WTC11 (cell line): ENCODE results near the gene SUMO1. TPM values are rescaled to one million over a fixed set of nuclear protein-coding genes. Genes with fewer than 3 reads are reported as not detected.

Source experiments
- ATAC-seq: fragments of 200-7000 bp; cut with Tn5 transposase; 2 replicates; pipeline ENCODE4 v1.10.0; 2021; ENCODE audit warnings: mild to moderate bottlenecking, moderate library complexity
- CTCF ChIA-PET: fragments of 300-600 bp; sonication (Branson Sonifier 250); formaldehyde crosslinking; loops from one replicate; lab custom pipeline; 2021; ENCODE audit warnings: antibody characterized with exemption; lab: Charles Lee
- POLR2A ChIA-PET: fragments of 350-600 bp; sonication (Branson Sonifier 250); formaldehyde crosslinking; loops from one replicate; lab custom pipeline; 2021; ENCODE audit warnings: antibody characterized with exemption; lab: Charles Lee
- DNase-seq: peaks from one replicate; pipeline ENCODE4 v3.0.0; 2021; ENCODE audit warnings: low spot score
- H3K27ac Mint-ChIP-seq: 2 replicates; pipeline ENCODE4 v1.8.0; 2021; ENCODE audit warnings: mixed read lengths
- H3K27me3 Mint-ChIP-seq: 2 replicates; pipeline ENCODE4 v1.8.0; 2021; ENCODE audit warnings: low read depth, mild to moderate bottlenecking, moderate library complexity, mixed read lengths
- H3K36me3 Mint-ChIP-seq: 2 replicates; pipeline ENCODE4 v1.8.0; 2021; ENCODE audit warnings: mixed read lengths
- H3K4me1 Mint-ChIP-seq: 2 replicates; pipeline ENCODE4 v1.8.0; 2022; ENCODE audit warnings: mixed read lengths
- H3K4me3 Mint-ChIP-seq: 2 replicates; pipeline ENCODE4 v1.8.0; 2021; ENCODE audit warnings: mild to moderate bottlenecking, moderate library complexity, mixed read lengths
- H3K9me3 Mint-ChIP-seq: 2 replicates; pipeline ENCODE4 v1.8.0; 2021; ENCODE audit warnings: mixed read lengths
- CREM ChIP-seq: sonication (generic); formaldehyde crosslinking; IDR thresholded peaks from 2 replicates; pipeline ENCODE4 v1.8.1; 2022; ENCODE audit warnings: mild to moderate bottlenecking, missing genetic modification reagents, moderate library complexity
- FOXP1 ChIP-seq: sonication (generic); formaldehyde crosslinking; IDR thresholded peaks from 2 replicates; pipeline ENCODE4 v1.8.0; 2022; ENCODE audit warnings: missing genetic modification reagents, mild to moderate bottlenecking, moderate library complexity, borderline replicate concordance
- FOXP4 ChIP-seq: sonication (generic); formaldehyde crosslinking; IDR thresholded peaks from 2 replicates; pipeline ENCODE4 v1.8.0; 2022; ENCODE audit warnings: mild to moderate bottlenecking, missing genetic modification reagents
- MXD4 ChIP-seq: fragments of 250-450 bp; sonication (Bioruptor Pico); IDR thresholded peaks from 2 replicates; pipeline ENCODE4 v1.8.0; 2021; ENCODE audit warnings: mild to moderate bottlenecking, moderate library complexity, borderline replicate concordance
- NFATC4 ChIP-seq: fragments of 250-450 bp; sonication (Bioruptor Pico); IDR thresholded peaks from 2 replicates; pipeline ENCODE4 v1.9.0; 2021; ENCODE audit warnings: mild to moderate bottlenecking
- NR2C2 ChIP-seq: sonication (generic); formaldehyde crosslinking; IDR thresholded peaks from 2 replicates; pipeline ENCODE4 v1.8.0; 2022; ENCODE audit warnings: mild to moderate bottlenecking, missing genetic modification reagents
- NR3C1 ChIP-seq: sonication (generic); formaldehyde crosslinking; conservative IDR thresholded peaks from 2 replicates; pipeline ENCODE4 v1.8.1; 2023; ENCODE audit warnings: low read depth, mild to moderate bottlenecking, missing genetic modification reagents
- OVOL2 ChIP-seq: fragments of 250-450 bp; sonication (Bioruptor Pico); IDR thresholded peaks from 2 replicates; pipeline ENCODE4 v1.9.0; 2021; ENCODE audit warnings: mild to moderate bottlenecking, borderline replicate concordance
- SOX15 ChIP-seq: fragments of 250-450 bp; sonication (Bioruptor Pico); IDR thresholded peaks from 2 replicates; pipeline ENCODE4 v1.9.0; 2021; ENCODE audit warnings: mild to moderate bottlenecking
- TEAD4 ChIP-seq: sonication (generic); formaldehyde crosslinking; IDR thresholded peaks from 2 replicates; pipeline ENCODE4 v1.8.0; 2022; ENCODE audit warnings: mild to moderate bottlenecking, missing genetic modification reagents
- TP53 ChIP-seq: sonication (generic); formaldehyde crosslinking; IDR thresholded peaks from 2 replicates; pipeline ENCODE4 v1.8.1; 2023; ENCODE audit warnings: mild to moderate bottlenecking, missing genetic modification reagents
- ZNF263 ChIP-seq: sonication (generic); formaldehyde crosslinking; IDR thresholded peaks from 2 replicates; pipeline ENCODE4 v1.8.1; 2022; ENCODE audit warnings: low read depth, mild to moderate bottlenecking, moderate library complexity, missing genetic modification reagents
- ZNF396 ChIP-seq: fragments of 250-450 bp; sonication (Bioruptor Pico); IDR thresholded peaks from 2 replicates; pipeline ENCODE4 v1.8.0; 2021; ENCODE audit warnings: mild to moderate bottlenecking, moderate library complexity, borderline replicate concordance
- ZNF423 ChIP-seq: fragments of 250-450 bp; sonication (Bioruptor Pico); IDR thresholded peaks from 2 replicates; pipeline ENCODE4 v2.1.2; 2022; ENCODE audit warnings: mild to moderate bottlenecking, moderate library complexity
- ZNF671 ChIP-seq: fragments of 250-450 bp; sonication (Bioruptor Pico); IDR thresholded peaks from 2 replicates; pipeline ENCODE4 v1.8.0; 2021; ENCODE audit warnings: mild to moderate bottlenecking
- total RNA-seq: library from RNA; stranded (reverse); gene quantifications from 3 replicates; pipeline ENCODE4 v1.2.3, GENCODE V29; 2021
- TF ChIP-seq, protein P1 (sequence below): fragments of 250-450 bp; sonication (Bioruptor Pico); IDR thresholded peaks from 2 replicates; pipeline ENCODE4 v1.9.0; 2021; ENCODE audit warnings: moderate library complexity, mild to moderate bottlenecking, inconsistent platforms, borderline replicate concordance
- TF ChIP-seq, protein P2 (sequence below): sonication (generic); formaldehyde crosslinking; IDR thresholded peaks from 2 replicates; pipeline ENCODE4 v1.8.1; 2023; ENCODE audit warnings: mild to moderate bottlenecking, missing genetic modification reagents, moderate library complexity
- TF ChIP-seq, protein P3 (sequence below): fragments of 250-450 bp; sonication (Bioruptor Pico); IDR thresholded peaks from 2 replicates; pipeline ENCODE4 v1.8.0; 2021; ENCODE audit warnings: mild to moderate bottlenecking

The SUMO1 gene
- total RNA-seq, 1 experiment from 2014 or later: 172 TPM

- ATAC-seq: no peak
- ChIA-PET POLR2A (no interaction called here), CTCF (no interaction called here)
- peaks cover 21% of the 10 kb centered on the region for H3K36me3 Mint-ChIP-seq
- H3K4me3 Mint-ChIP-seq: no peak overlapping the region
- H3K27me3 Mint-ChIP-seq: no peaks in the 10 kb centered on the region
- no peak overlapping the region for H3K27ac Mint-ChIP-seq
- H3K4me1 Mint-ChIP-seq: no peaks in the 10 kb centered on the region
- no peaks in the 10 kb centered on the region for H3K9me3 Mint-ChIP-seq
- DNase-seq: no peak
- TF ChIP-seq MXD4 (CRISPR knock-in tag): no peak
- TF ChIP-seq, protein P1, sequence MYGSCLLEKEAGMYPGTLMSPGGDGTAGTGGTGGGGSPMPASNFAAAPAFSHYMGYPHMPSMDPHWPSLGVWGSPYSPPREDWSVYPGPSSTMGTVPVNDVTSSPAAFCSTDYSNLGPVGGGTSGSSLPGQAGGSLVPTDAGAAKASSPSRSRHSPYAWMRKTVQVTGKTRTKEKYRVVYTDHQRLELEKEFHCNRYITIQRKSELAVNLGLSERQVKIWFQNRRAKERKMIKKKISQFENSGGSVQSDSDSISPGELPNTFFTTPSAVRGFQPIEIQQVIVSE (CRISPR knock-in tag): no peak
- no peak for TF ChIP-seq SOX15 (CRISPR knock-in tag)
- TF ChIP-seq NFATC4 (CRISPR knock-in tag): no peak
Observed at GRCh38 chr2:202203348-202203747, 35.0 kb downstream of the SUMO1 start.

- H3K36me3 Mint-ChIP-seq: peaks cover 10% of the 10 kb centered on the region
- H3K9me3 Mint-ChIP-seq: no peaks in the 10 kb centered on the region
- H3K27me3 Mint-ChIP-seq: no peaks in the 10 kb centered on the region
- ATAC-seq (no peak; the same call in 1 of the 2 replicates), DNase-seq (no peak)
- H3K27ac Mint-ChIP-seq: peak overlapping the region; percentile 54; the same call in 1 of the 2 replicates
- H3K4me1 Mint-ChIP-seq: peaks cover 7% of the 10 kb centered on the region; the same call in 1 of the 2 replicates
- POLR2A ChIA-PET: interaction anchor here (0.6 kb wide), 1 partner anchor 387 kb away, joined by 3 read pairs; no protein-coding TSS in a partner anchor
- TF ChIP-seq NR3C1 (CRISPR knock-in tag): no peak
- TF ChIP-seq FOXP1 (CRISPR knock-in tag): no peak
- TF ChIP-seq OVOL2 (CRISPR knock-in tag): no peak
- TF ChIP-seq, protein P2, sequence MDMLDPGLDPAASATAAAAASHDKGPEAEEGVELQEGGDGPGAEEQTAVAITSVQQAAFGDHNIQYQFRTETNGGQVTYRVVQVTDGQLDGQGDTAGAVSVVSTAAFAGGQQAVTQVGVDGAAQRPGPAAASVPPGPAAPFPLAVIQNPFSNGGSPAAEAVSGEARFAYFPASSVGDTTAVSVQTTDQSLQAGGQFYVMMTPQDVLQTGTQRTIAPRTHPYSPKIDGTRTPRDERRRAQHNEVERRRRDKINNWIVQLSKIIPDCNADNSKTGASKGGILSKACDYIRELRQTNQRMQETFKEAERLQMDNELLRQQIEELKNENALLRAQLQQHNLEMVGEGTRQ (CRISPR knock-in tag): peak; percentile 34; the same call in 1 of the 2 replicates
- TF ChIP-seq ZNF671 (CRISPR knock-in tag): no peak
- no peak for TF ChIP-seq CREM (CRISPR knock-in tag)
- TF ChIP-seq FOXP4 (CRISPR knock-in tag): no peak
- no peak for TF ChIP-seq ZNF423
- TF ChIP-seq, protein P3, sequence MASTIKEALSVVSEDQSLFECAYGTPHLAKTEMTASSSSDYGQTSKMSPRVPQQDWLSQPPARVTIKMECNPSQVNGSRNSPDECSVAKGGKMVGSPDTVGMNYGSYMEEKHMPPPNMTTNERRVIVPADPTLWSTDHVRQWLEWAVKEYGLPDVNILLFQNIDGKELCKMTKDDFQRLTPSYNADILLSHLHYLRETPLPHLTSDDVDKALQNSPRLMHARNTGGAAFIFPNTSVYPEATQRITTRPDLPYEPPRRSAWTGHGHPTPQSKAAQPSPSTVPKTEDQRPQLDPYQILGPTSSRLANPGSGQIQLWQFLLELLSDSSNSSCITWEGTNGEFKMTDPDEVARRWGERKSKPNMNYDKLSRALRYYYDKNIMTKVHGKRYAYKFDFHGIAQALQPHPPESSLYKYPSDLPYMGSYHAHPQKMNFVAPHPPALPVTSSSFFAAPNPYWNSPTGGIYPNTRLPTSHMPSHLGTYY (CRISPR knock-in tag): 0 out of 2 replicates have a peak, but pooled peaks have one; percentile 27
- TF ChIP-seq TP53 (CRISPR knock-in tag): no peak
- TF ChIP-seq ZNF396: no peak
- no peak for TF ChIP-seq ZNF263 (CRISPR knock-in tag)
- TF ChIP-seq NR2C2: no peak
- TF ChIP-seq TEAD4 (CRISPR knock-in tag): no peak
- CTCF ChIA-PET: interaction anchor here (0.6 kb wide), 1 partner anchor 11 kb away, joined by 4 read pairs; no protein-coding TSS in a partner anchor
- no peak overlapping the region for H3K4me3 Mint-ChIP-seq
Observed at GRCh38 chr2:202201220-202202160, 36.9 kb downstream of the SUMO1 start.
